ENCODE results near the gene KIF12.

Gene KIF12

DNA sequence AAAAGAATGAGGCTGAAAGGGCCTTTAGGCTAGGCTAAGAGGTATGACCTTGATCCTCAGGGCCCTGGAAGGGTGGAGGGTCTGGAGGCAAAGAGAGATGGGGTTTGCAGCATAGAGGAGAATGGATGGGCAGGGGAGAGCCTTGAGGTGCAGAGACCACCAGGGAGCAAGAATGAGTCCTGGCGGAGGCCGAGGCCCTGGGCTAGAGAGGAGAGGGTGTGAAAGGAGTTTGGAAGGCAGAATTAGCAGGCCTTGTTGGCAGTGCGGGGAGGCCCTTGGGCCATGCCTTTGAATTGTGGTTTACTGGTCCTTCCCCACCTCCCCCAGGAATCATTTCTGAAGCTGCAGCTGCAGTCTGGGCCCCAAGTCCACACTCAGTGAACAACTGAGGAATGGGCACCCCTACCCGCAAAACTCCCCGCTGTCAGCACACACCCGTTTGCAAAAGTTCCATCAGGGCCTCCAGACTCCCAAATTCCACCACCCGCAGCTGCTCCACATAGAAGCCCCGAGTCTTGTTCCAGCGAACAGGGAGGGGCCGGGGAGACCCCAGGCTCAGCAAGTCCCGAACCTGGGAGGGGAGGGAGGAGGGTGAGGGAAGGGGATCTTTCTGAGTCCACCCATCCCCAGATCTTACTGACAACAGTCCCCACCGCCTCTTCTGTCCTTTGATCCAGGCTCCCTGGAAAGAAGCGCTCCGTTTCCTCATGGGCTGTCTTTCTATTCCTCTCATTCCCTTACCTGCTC is 2.1 kb downstream of the KIF12 start:
- Histone ChIP-seq H3K9ac (ENCODE audit: low read length) (no peak overlapping the region), H4K5ac (ENCODE audit: low read length) (no peak overlapping the region), H3K4me3 (ENCODE audit: low read length) (no peak overlapping the region), H3K4me2 (ENCODE audit: low read length) (no peak overlapping the region), H3K79me2 (ENCODE audit: control insufficient read depth, insufficient read depth, low read length) (no peaks in the 10 kb centered on the region), H3K79me1 (ENCODE audit: low read length) (no peaks in the 10 kb centered on the region), H3K4ac (ENCODE audit: low read depth, low read length) (no peak overlapping the region), H3K4me1 (ENCODE audit: control insufficient read depth, low read depth, low read length) (no peaks in the 10 kb centered on the region), H2AK5ac (ENCODE audit: low read length) (no peak overlapping the region), H3K18ac (ENCODE audit: low read length) (no peak overlapping the region), H3K56ac (ENCODE audit: low read length) (no peak overlapping the region), H4K8ac (ENCODE audit: low read depth, low read length) (no peak overlapping the region), H3K27ac (ENCODE audit: low read depth, low read length) (no peak overlapping the region), H3K36me3 (ENCODE audit: control insufficient read depth, insufficient read depth, low read length) (no peaks in the 10 kb centered on the region), H3K23ac (ENCODE audit: low read length) (no peak overlapping the region), H2BK5ac (ENCODE audit: low read length) (no peak overlapping the region), H2BK120ac (ENCODE audit: low read depth, low read length) (no peak overlapping the region), H2BK15ac (replicated peaks; ENCODE audit: low read depth) (no peak overlapping the region), H3K27me3 (ENCODE audit: insufficient read depth, low read length, poor library complexity) (no peaks in the 10 kb centered on the region)
- no peak for DNase-seq
- no CpG with 5 or more reads among the region's 14 CpGs for WGBS (ENCODE audit: extremely low coverage, insufficient coverage, low lambda C conversion rate)

DNA sequence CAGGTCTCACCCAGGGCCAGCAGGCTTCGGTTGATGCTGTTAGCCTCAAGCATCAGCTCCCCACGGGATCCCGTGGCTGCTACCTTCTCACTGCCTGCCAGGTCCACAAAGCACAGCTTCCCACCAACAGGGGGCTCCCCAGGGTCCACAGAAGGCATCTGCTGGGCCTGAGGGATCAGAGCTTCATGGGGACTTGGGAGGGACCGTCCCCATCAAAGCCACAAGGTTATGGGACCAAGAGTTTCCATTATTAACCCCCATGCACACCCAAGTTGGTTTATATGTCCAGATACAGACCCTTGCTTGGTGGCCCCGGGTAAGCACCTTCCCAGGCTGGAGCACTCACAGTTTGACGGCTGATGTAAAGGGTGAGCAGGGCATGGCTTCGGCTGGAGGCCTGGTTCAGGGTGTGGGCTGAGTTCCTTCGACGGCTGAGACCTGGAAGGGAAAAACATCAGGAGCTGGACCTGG is 3.0 kb downstream of the KIF12 start:
- H3K4ac ChIP-seq (ENCODE audit: low read depth, low read length), result no peak overlapping the region
- no peak overlapping the region for H2BK120ac ChIP-seq (ENCODE audit: low read depth, low read length)
- H3K18ac ChIP-seq (ENCODE audit: low read length), result no peak overlapping the region
- no peak overlapping the region for H3K4me3 ChIP-seq (ENCODE audit: low read length)
- no peak overlapping the region for H3K56ac ChIP-seq (ENCODE audit: low read length)
- H3K4me1 ChIP-seq (ENCODE audit: control insufficient read depth, low read depth, low read length), result no peaks in the 10 kb centered on the region
- no peak overlapping the region for H2AK5ac ChIP-seq (ENCODE audit: low read length)
- no peaks in the 10 kb centered on the region for H3K27me3 ChIP-seq (ENCODE audit: insufficient read depth, low read length, poor library complexity)
- no peak overlapping the region for H3K9ac ChIP-seq (ENCODE audit: low read length)
- no peak overlapping the region for H3K23ac ChIP-seq (ENCODE audit: low read length)
- no peaks in the 10 kb centered on the region for H3K79me2 ChIP-seq (ENCODE audit: control insufficient read depth, insufficient read depth, low read length)
- no peak overlapping the region for H4K8ac ChIP-seq (ENCODE audit: low read depth, low read length)
- no peak overlapping the region for H2BK15ac ChIP-seq (replicated peaks; ENCODE audit: low read depth)
- no peak overlapping the region for H3K27ac ChIP-seq (ENCODE audit: low read depth, low read length)
- no peaks in the 10 kb centered on the region for H3K36me3 ChIP-seq (ENCODE audit: control insufficient read depth, insufficient read depth, low read length)
- DNase-seq, result peak; percentile 64
- H3K4me2 ChIP-seq (ENCODE audit: low read length), result no peak overlapping the region
- no peak overlapping the region for H4K5ac ChIP-seq (ENCODE audit: low read length)
- no peaks in the 10 kb centered on the region for H3K79me1 ChIP-seq (ENCODE audit: low read length)
- H2BK5ac ChIP-seq (ENCODE audit: low read length), result no peak overlapping the region
- no CpG with 5 or more reads among the region's 9 CpGs for WGBS (ENCODE audit: extremely low coverage, insufficient coverage, low lambda C conversion rate)

DNA sequence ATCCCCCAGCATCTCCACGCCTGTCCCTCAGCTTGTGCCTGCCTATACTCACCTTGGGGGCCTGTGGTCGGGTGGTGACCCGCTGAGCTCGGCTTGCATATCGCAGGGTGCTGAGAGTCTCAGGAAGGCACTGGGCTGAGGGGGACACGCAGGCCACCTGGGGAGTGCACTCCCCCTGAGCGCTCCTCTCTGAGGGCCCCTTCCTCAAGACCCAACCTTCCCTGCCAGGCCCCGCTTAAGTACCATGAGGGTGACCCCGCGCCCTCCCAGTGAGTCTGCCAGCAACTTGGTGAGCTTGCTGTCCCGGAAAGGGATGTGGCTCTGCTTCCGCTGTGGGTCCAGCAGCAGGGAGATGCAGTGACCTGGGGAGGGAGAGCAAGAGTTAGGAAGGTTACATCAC is 4.1 kb downstream of the KIF12 start:
- Histone ChIP-seq H4K5ac (ENCODE audit: low read length) (no peak overlapping the region), H2AK5ac (ENCODE audit: low read length) (no peak overlapping the region), H2BK120ac (ENCODE audit: low read depth, low read length) (no peak overlapping the region), H4K8ac (ENCODE audit: low read depth, low read length) (no peak overlapping the region), H3K9ac (ENCODE audit: low read length) (no peak overlapping the region), H3K27me3 (ENCODE audit: insufficient read depth, low read length, poor library complexity) (no peaks in the 10 kb centered on the region), H3K23ac (ENCODE audit: low read length) (no peak overlapping the region), H2BK15ac (replicated peaks; ENCODE audit: low read depth) (no peak overlapping the region), H3K56ac (ENCODE audit: low read length) (no peak overlapping the region), H3K18ac (ENCODE audit: low read length) (no peak overlapping the region), H3K4me2 (ENCODE audit: low read length) (no peak overlapping the region), H3K36me3 (ENCODE audit: control insufficient read depth, insufficient read depth, low read length) (no peaks in the 10 kb centered on the region), H3K4me3 (ENCODE audit: low read length) (no peak overlapping the region), H3K4me1 (ENCODE audit: control insufficient read depth, low read depth, low read length) (no peaks in the 10 kb centered on the region), H3K27ac (ENCODE audit: low read depth, low read length) (no peak overlapping the region), H3K79me2 (ENCODE audit: control insufficient read depth, insufficient read depth, low read length) (no peaks in the 10 kb centered on the region), H2BK5ac (ENCODE audit: low read length) (no peak overlapping the region), H3K4ac (ENCODE audit: low read depth, low read length) (no peak overlapping the region), H3K79me1 (ENCODE audit: low read length) (no peaks in the 10 kb centered on the region)
- no CpG with 5 or more reads among the region's 12 CpGs for WGBS (ENCODE audit: extremely low coverage, insufficient coverage, low lambda C conversion rate)
- DNase-seq, result no peak

DNA sequence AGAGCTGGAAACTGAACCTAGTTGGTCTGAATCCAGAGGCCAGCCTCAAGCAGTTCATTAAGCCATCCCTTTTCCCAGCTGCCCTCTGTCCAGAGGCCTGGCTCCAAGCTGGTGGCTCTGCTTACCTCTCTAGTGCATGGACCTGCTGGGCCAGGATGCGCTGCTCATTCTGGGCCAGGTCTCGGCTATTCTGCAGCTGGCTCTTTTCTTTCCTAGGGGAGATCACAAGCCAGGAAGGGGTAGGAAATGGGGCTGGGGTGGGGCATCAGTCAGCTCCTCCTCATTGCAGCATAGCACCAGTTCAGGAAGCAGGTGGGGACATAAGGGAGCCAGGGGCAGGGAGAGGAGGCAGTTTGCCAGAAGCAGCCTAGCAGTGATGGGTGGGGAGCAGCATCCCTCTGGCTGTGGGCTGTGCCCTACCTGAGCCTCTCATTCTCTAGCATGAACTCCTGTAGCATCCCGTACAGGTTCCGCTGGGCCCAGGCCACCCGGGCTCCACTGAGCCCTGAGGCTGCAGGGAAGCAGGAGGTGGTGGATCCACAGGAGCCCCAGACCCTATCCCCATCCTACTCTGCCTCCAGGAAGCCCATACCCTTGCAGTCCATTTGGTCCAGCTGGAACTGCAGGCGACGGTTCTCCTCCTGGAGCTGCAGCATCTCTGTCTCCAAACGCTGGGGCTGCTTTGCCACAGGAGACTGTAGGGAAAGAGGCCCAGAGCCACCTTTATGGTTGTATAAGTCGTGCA is 5.2 kb downstream of the KIF12 start:
- no peak for DNase-seq
- H3K27me3 ChIP-seq (ENCODE audit: insufficient read depth, low read length, poor library complexity), result no peaks in the 10 kb centered on the region

DNA sequence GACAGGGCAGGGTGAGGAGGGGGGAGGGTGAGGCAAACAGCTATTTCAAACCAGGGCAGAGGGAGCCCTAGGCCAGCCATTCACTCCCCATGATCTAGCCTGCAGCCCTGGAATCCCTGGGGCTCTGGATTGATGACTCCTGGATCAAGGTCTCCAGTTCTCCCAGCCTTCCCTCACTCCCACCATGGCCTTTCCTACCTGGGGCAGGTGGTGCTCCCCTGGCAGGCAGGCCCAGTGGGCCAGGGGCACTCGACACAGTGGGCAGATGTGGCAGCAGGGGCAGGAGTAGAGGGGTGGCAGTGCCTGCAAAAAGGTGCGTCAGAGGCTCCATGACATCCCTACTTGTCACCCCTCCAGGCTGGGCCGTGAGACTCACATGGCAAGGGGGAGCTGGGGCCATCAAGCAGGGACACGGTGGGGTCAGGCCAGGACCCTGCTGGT is 6.0 kb downstream of the KIF12 start:
- no CpG with 5 or more reads among the region's 4 CpGs for WGBS (ENCODE audit: extremely low coverage, insufficient coverage, low lambda C conversion rate)
- Histone ChIP-seq H3K23ac (ENCODE audit: low read length) (no peak overlapping the region), H4K5ac (ENCODE audit: low read length) (no peak overlapping the region), H3K79me2 (ENCODE audit: control insufficient read depth, insufficient read depth, low read length) (no peaks in the 10 kb centered on the region), H3K79me1 (ENCODE audit: low read length) (no peaks in the 10 kb centered on the region), H3K56ac (ENCODE audit: low read length) (no peak overlapping the region), H3K4ac (ENCODE audit: low read depth, low read length) (no peak overlapping the region), H3K4me2 (ENCODE audit: low read length) (no peak overlapping the region), H3K27ac (ENCODE audit: low read depth, low read length) (no peak overlapping the region), H3K9ac (ENCODE audit: low read length) (no peak overlapping the region), H4K8ac (ENCODE audit: low read depth, low read length) (no peak overlapping the region), H2BK120ac (ENCODE audit: low read depth, low read length) (no peak overlapping the region), H2BK5ac (ENCODE audit: low read length) (no peak overlapping the region), H2BK15ac (replicated peaks; ENCODE audit: low read depth) (no peak overlapping the region), H2AK5ac (ENCODE audit: low read length) (no peak overlapping the region), H3K27me3 (ENCODE audit: insufficient read depth, low read length, poor library complexity) (no peaks in the 10 kb centered on the region), H3K36me3 (ENCODE audit: control insufficient read depth, insufficient read depth, low read length) (no peaks in the 10 kb centered on the region), H3K4me3 (ENCODE audit: low read length) (no peak overlapping the region), H3K18ac (ENCODE audit: low read length) (no peak overlapping the region), H3K4me1 (ENCODE audit: control insufficient read depth, low read depth, low read length) (no peaks in the 10 kb centered on the region)
- no peak for DNase-seq

More for the DNA sequence above, 5.2 kb downstream of the KIF12 start:
- no peaks in the 10 kb centered on the region for H3K4me1 ChIP-seq (ENCODE audit: control insufficient read depth, low read depth, low read length)
- H2BK120ac ChIP-seq (ENCODE audit: low read depth, low read length), result no peak overlapping the region
- no peak overlapping the region for H3K56ac ChIP-seq (ENCODE audit: low read length)
- no peak overlapping the region for H3K18ac ChIP-seq (ENCODE audit: low read length)
- no peak overlapping the region for H3K9ac ChIP-seq (ENCODE audit: low read length)
- H3K79me2 ChIP-seq (ENCODE audit: control insufficient read depth, insufficient read depth, low read length), result no peaks in the 10 kb centered on the region
- no peaks in the 10 kb centered on the region for H3K36me3 ChIP-seq (ENCODE audit: control insufficient read depth, insufficient read depth, low read length)
- H2BK5ac ChIP-seq (ENCODE audit: low read length), result no peak overlapping the region
- H3K4ac ChIP-seq (ENCODE audit: low read depth, low read length), result no peak overlapping the region
- no peak overlapping the region for H4K5ac ChIP-seq (ENCODE audit: low read length)
- no peak overlapping the region for H3K27ac ChIP-seq (ENCODE audit: low read depth, low read length)
- no CpG with 5 or more reads among the region's 9 CpGs for WGBS (ENCODE audit: extremely low coverage, insufficient coverage, low lambda C conversion rate)
- no peaks in the 10 kb centered on the region for H3K79me1 ChIP-seq (ENCODE audit: low read length)
- no peak overlapping the region for H2AK5ac ChIP-seq (ENCODE audit: low read length)
- H4K8ac ChIP-seq (ENCODE audit: low read depth, low read length), result no peak overlapping the region
- no peak overlapping the region for H3K23ac ChIP-seq (ENCODE audit: low read length)
- no peak overlapping the region for H3K4me2 ChIP-seq (ENCODE audit: low read length)
- H2BK15ac ChIP-seq (replicated peaks; ENCODE audit: low read depth), result no peak overlapping the region
- no peak overlapping the region for H3K4me3 ChIP-seq (ENCODE audit: low read length)

Data from mesendoderm (in vitro differentiated cells).